Measurements from ENCODE around the gene AGBL1.

The AGBL1 gene

GRCh38 chr15:86610038-86610437, 530.4 kb downstream of the AGBL1 start:
- DNase-seq, result no peak

- no peak for DNase-seq
Measured at GRCh38 chr15:86611417-86612040, 531.9 kb downstream of the AGBL1 start.

GRCh38 chr15:86615411-86615810, 535.7 kb downstream of the AGBL1 start:
- DNase-seq, result no peak

GRCh38 chr15:86615816-86616215, 536.1 kb downstream of the AGBL1 start:
- no peak for DNase-seq

- DNase-seq, result no peak
Measured at GRCh38 chr15:86616771-86617170, 537.1 kb downstream of the AGBL1 start.

GRCh38 chr15:86620157-86620556, 540.5 kb downstream of the AGBL1 start:
- DNase-seq, result no peak

GRCh38 chr15:86620641-86621349, 541.1 kb downstream of the AGBL1 start:
- DNase-seq, result no peak

- DNase-seq, result no peak
Measured at GRCh38 chr15:86623236-86623635, 543.6 kb downstream of the AGBL1 start.

GRCh38 chr15:86624261-86625036, 544.8 kb downstream of the AGBL1 start:
- DNase-seq, result peak; percentile 53

- no peak for DNase-seq
Measured at GRCh38 chr15:86629409-86630356, 550.0 kb downstream of the AGBL1 start.

GRCh38 chr15:86630946-86631345, 551.3 kb downstream of the AGBL1 start:
- no peak for DNase-seq

GRCh38 chr15:86634146-86634545, 554.5 kb downstream of the AGBL1 start:
- no peak for DNase-seq

GRCh38 chr15:86634992-86635638, 555.4 kb downstream of the AGBL1 start:
- no peak for DNase-seq

- DNase-seq, result no peak
Measured at GRCh38 chr15:86644339-86644738, 564.7 kb downstream of the AGBL1 start.

GRCh38 chr15:86645925-86646500, 566.3 kb downstream of the AGBL1 start:
- DNase-seq, result no peak

GRCh38 chr15:86647810-86648440, 568.3 kb downstream of the AGBL1 start:
- DNase-seq, result no peak

GRCh38 chr15:86649277-86649676, 569.6 kb downstream of the AGBL1 start:
- DNase-seq, result no peak

GRCh38 chr15:86650094-86650493, 570.4 kb downstream of the AGBL1 start:
- DNase-seq, result no peak

- no peak for DNase-seq
Measured at GRCh38 chr15:86653344-86654197, 573.9 kb downstream of the AGBL1 start.

- DNase-seq, result no peak
Measured at GRCh38 chr15:86654501-86654900, 574.8 kb downstream of the AGBL1 start.

All from activated effector memory CD4-positive, alpha-beta T cell treated with Interleukin-2 at 50 U/mL for 16 hours (primary cell).